GM18507 (cell line): ENCODE data around the gene GCK.

ENCODE experiments used
- DNase-seq: peaks from one replicate; pipeline ENCODE4 v3.0.0; 2011; ENCODE audit warnings: low read depth; ENCODE audit not compliant: insufficient read length; ENCODE audit errors: extremely low spot score
- FAIRE-seq: peaks from 2 replicates; lab custom pipeline; 2011; peaks lifted over from hg19 to GRCh38; lab: Jason Lieb, UNC

The GCK gene

GRCh38 chr7:44101303-44101965 is 87.8 kb downstream of the GCK start:
- DNase-seq (no peak), FAIRE-seq (no peak)

GRCh38 chr7:44100458-44101302 is 88.6 kb downstream of the GCK start:
- FAIRE-seq (no peak), DNase-seq (no peak)

GRCh38 chr7:44099669-44100068 is 89.6 kb downstream of the GCK start:
- DNase-seq, result no peak

GRCh38 chr7:44098092-44099068 is 90.9 kb downstream of the GCK start:
- DNase-seq, result no peak

More at GRCh38 chr7:44099669-44100068, 89.6 kb downstream of the GCK start:
- no peak for FAIRE-seq

GRCh38 chr7:44097064-44097932 is 91.9 kb downstream of the GCK start:
- FAIRE-seq (peak; percentile 80), DNase-seq (no peak)

More at GRCh38 chr7:44098092-44099068, 90.9 kb downstream of the GCK start:
- no peak for FAIRE-seq

GRCh38 chr7:44096326-44096881 is 92.8 kb downstream of the GCK start:
- FAIRE-seq, result no peak
- DNase-seq, result no peak

GRCh38 chr7:44095781-44096180 is 93.5 kb downstream of the GCK start:
- no peak for FAIRE-seq
- DNase-seq, result no peak

- DNase-seq, result no peak
- FAIRE-seq, result no peak
These were observed 94.2 kb downstream of the GCK start for GRCh38 chr7:44094883-44095592.

GRCh38 chr7:44094365-44094764 is 94.9 kb downstream of the GCK start:
- FAIRE-seq (no peak), DNase-seq (no peak)
